Endothelial cell of umbilical vein (primary cell): ENCODE data around the gene NUDT5. TPM values are rescaled to one million over a fixed set of nuclear protein-coding genes. Genes with fewer than 3 reads are reported as not detected.

Experiments
- BruUV-seq: library from RNA; stranded (reverse); fragments of 400-500 nt; replicated peaks from 2 replicates; lab custom pipeline; 2021; lab: Mats Ljungman, UMichigan
- CTCF ChIA-PET: fragments of 300-600, 350-600 bp; sonication (Branson Sonifier 250); formaldehyde crosslinking; loops from one replicate; lab custom pipeline; 2021; ENCODE audit warnings: antibody characterized with exemption, inconsistent platforms; lab: Charles Lee
- POLR2A ChIA-PET: fragments of 300-600, 350-600 bp; sonication (Branson Sonifier 250); formaldehyde crosslinking; loops from one replicate; lab custom pipeline; 2021; ENCODE audit warnings: antibody characterized with exemption, inconsistent platforms; lab: Charles Lee
- DNase-seq: peaks from one replicate; pipeline ENCODE4 v3.0.0-alpha.2; 2011; ENCODE audit warnings: low read depth, low spot score
- FAIRE-seq: peaks from 2 replicates; lab custom pipeline; 2011; peaks lifted over from hg19 to GRCh38; lab: Jason Lieb, UNC
- H2AFZ ChIP-seq: 2 replicates; pipeline ENCODE4 v1.6.0; 2012; ENCODE audit warnings: low read depth, low read length, control low read depth, inconsistent platforms
- H3K27ac ChIP-seq: 2 replicates; pipeline ENCODE4 v1.5.1; 2011; ENCODE audit warnings: low read depth, mild to moderate bottlenecking, control low read depth, low read length, moderate library complexity; ENCODE audit not compliant: insufficient read depth
- H3K27me3 ChIP-seq, 2 experiments: 2 replicates each; pipeline versions ENCODE4 v1.6.0 to v1.6.1; 2011; ENCODE audit warnings: low read length in 2 of 2, mixed read lengths in 1 of 2; ENCODE audit not compliant: control insufficient read depth in 2 of 2, insufficient read depth in 2 of 2
- H3K36me3 ChIP-seq, 2 experiments: 2 replicates in 1 of 2; 3 replicates in 1 of 2; pipeline ENCODE4 v1.5.1; 2011; ENCODE audit warnings: low read length in 2 of 2, mild to moderate bottlenecking in 1 of 2, moderate library complexity in 1 of 2; ENCODE audit not compliant: control insufficient read depth in 2 of 2, insufficient read depth in 2 of 2; ENCODE audit errors: extremely low read depth in 1 of 2
- H3K4me1 ChIP-seq: 3 replicates; pipeline ENCODE4 v1.5.1; 2011; ENCODE audit warnings: mild to moderate bottlenecking, low read length; ENCODE audit not compliant: control insufficient read depth, insufficient read depth; ENCODE audit errors: extremely low read depth
- H3K4me2 ChIP-seq: 2 replicates; pipeline ENCODE4 v1.6.1; 2011; ENCODE audit warnings: low read length, control low read depth, mixed read lengths; ENCODE audit not compliant: insufficient read depth
- H3K4me3 ChIP-seq, 3 experiments: fragments of 200-600 bp in 1 of 3; sonication (generic), shearing (Covaris generic) in 1 of 3; replicated peaks in 1 of 3; 2 replicates each; pipeline ENCODE4 v1.5.1; 2011 to 2016; ENCODE audit warnings: control low read depth in 3 of 3, low read length in 3 of 3, mild to moderate bottlenecking in 2 of 3, inconsistent platforms in 1 of 3, low read depth in 1 of 3, moderate library complexity in 1 of 3; ENCODE audit not compliant: insufficient read depth in 1 of 3
- H3K79me2 ChIP-seq: 2 replicates; pipeline ENCODE4 v1.6.0; 2012; ENCODE audit warnings: low read length, inconsistent platforms; ENCODE audit not compliant: control insufficient read depth, insufficient read depth
- H3K9ac ChIP-seq: replicated peaks from 2 replicates; pipeline ENCODE3; 2011; ENCODE audit warnings: low read length, control low read depth; ENCODE audit not compliant: insufficient read depth; ENCODE audit errors: extremely low read depth
- H3K9me1 ChIP-seq: replicated peaks from 3 replicates; pipeline ENCODE4 v1.6.0; 2011; ENCODE audit warnings: mild to moderate bottlenecking, low read length; ENCODE audit not compliant: control insufficient read depth, insufficient read depth; ENCODE audit errors: extremely low read depth
- H3K9me3 ChIP-seq: replicated peaks from 2 replicates; pipeline ENCODE4 v1.5.1; 2012; ENCODE audit warnings: low read length, inconsistent platforms; ENCODE audit not compliant: control insufficient read depth, insufficient read depth
- H4K20me1 ChIP-seq: replicated peaks from 2 replicates; pipeline ENCODE3; 2011; ENCODE audit warnings: mild to moderate bottlenecking, low read length; ENCODE audit not compliant: control insufficient read depth, insufficient read depth; ENCODE audit errors: extremely low read depth
- CTCF ChIP-seq, 2 donors: IDR thresholded peaks; 1 replicate in 1 of 2; 2 replicates in 1 of 2; pipeline ENCODE4 v1.5.1; 2011; ENCODE audit warnings: low read length in 2 of 2, mild to moderate bottlenecking in 2 of 2, moderate library complexity in 2 of 2, control low read depth in 1 of 2, inconsistent platforms in 1 of 2, low read depth in 1 of 2; ENCODE audit not compliant: insufficient read depth in 1 of 2; ENCODE audit errors: extremely low read depth in 1 of 2
- EZH2 ChIP-seq: IDR thresholded peaks from 2 replicates; pipeline ENCODE4 v1.6.1; 2012; ENCODE audit warnings: borderline replicate concordance, low read depth, mild to moderate bottlenecking, moderate library complexity, low read length, inconsistent platforms; ENCODE audit not compliant: severe bottlenecking
- JUN ChIP-seq: IDR thresholded peaks from 2 replicates; pipeline ENCODE4 v1.6.1; 2011; ENCODE audit warnings: borderline replicate concordance, low read depth; ENCODE audit not compliant: insufficient read length, insufficient read depth
- dilution Hi-C: fragments of 300-500 bp; cut with MboI; formaldehyde crosslinking; loops from one replicate; pipeline ENCODE4 v1.15.0; 2019; ENCODE audit warnings: low sequenced_read_pairs; ENCODE audit not compliant: extremely low pct_ligation_motif_present
- intact Hi-C: fragments of 100-400 bp; cut with micrococcal nuclease; formaldehyde crosslinking; loops from one replicate; pipeline ENCODE4 v1.10.0; 2022
- polyA plus RNA-seq, 4 experiments: library from polyadenylated mRNA; depleted of rRNA in 3 of 4; stranded (reverse) in 3 of 4; unstranded in 1 of 4; fragments of >200 nt; gene quantifications; 2 replicates each; pipeline versions ENCODE4 v1.2.1 to v1.2.3, GENCODE V29; 2011 to 2012; ENCODE audit warnings: missing spikeins in 1 of 4
- total RNA-seq: library from RNA; stranded (reverse); gene quantifications from 2 replicates; pipeline ENCODE4 v1.2.3, GENCODE V29; 2021

NUDT5 gene
- total and polyA plus RNA-seq, 2 donors (not counting 3 experiments of a cell fraction or from before 2014, with no cell fraction given) = 81.8 to 87.8 TPM

DNA sequence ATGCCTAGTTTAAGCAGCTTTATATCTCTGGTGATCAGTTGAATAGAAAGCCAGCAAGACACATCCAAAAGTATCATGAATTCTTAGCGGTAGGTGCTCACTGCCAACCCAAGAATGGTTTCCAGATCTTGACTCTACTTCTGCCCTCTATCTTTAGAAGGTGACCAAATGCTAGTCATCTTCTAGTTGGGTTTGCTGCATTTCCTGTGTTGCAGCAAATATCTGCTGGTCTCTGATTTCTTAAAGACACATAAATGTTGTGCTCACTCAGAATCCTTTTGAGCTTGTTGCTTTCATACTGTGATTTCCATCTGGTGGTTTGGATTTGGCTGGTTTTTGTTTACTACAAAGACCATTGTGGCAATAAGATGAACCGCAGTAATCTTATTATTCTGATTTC, 2.5 kb upstream of the NUDT5 start:
- Histone ChIP-seq H3K4me3 (no peak overlapping the region), H3K4me1 (peaks cover 12% of the 10 kb centered on the region), H2AFZ (no peak overlapping the region), H3K9me1 (no peaks in the 10 kb centered on the region), H3K27me3 (no peaks in the 10 kb centered on the region), H3K9me3 (no peaks in the 10 kb centered on the region), H3K9ac (no peak overlapping the region), H3K27ac (no peak overlapping the region), H4K20me1 (no peaks in the 10 kb centered on the region), H3K36me3 (peaks cover 3 to 14% of the 10 kb centered on the region in 2 experiments), H3K79me2 (peaks cover 87% of the 10 kb centered on the region), H3K4me2 (peak overlapping the region; percentile 29)
- POLR2A ChIA-PET = no interaction called here
- intact Hi-C loops (loop anchor here (10.0 kb wide), 1 partner anchor 403 kb away; no protein-coding TSS in a partner anchor), dilution Hi-C loops (no loop called here)
- DNase-seq = no peak
- no peak for FAIRE-seq
- TF ChIP-seq CTCF (IDR thresholded peaks at IDR 0.05; ENCODE audit: extremely low read depth in 1 of 2, insufficient read depth in 1 of 2, low read depth in 1 of 2, low read length in 2 of 2) = no peak
- no peak for TF ChIP-seq EZH2
- CTCF ChIA-PET = interaction anchor here (1.6 to 1.7 kb wide), 2 partner anchors 16 to 30 kb away, joined by 3 to 8 read pairs; no protein-coding TSS in a partner anchor
- no TSS peak for BruUV-seq

GRCh38 chr10:12196531-12197211, 980 bp upstream of the NUDT5 start:
- peaks cover 3 to 5% of the 10 kb centered on the region in 2 experiments for H3K36me3 ChIP-seq

More at GRCh38 chr10:12196531-12197211, 980 bp upstream of the NUDT5 start:
- H3K27ac ChIP-seq = peak overlapping the region; percentile 78
- TF ChIP-seq JUN = no peak
- TSS peak; percentile 51 for BruUV-seq
- FAIRE-seq = no peak
- H3K9me3 ChIP-seq = no peaks in the 10 kb centered on the region
- H3K4me1 ChIP-seq = peaks cover 17% of the 10 kb centered on the region
- H3K9me1 ChIP-seq = no peaks in the 10 kb centered on the region
- H3K27me3 ChIP-seq = no peaks in the 10 kb centered on the region
- intact Hi-C loops (loop anchor here (10.0 kb wide), 1 partner anchor 402 kb away; no protein-coding TSS in a partner anchor), dilution Hi-C loops (no loop called here)
- peak overlapping the region; percentile 71 for H2AFZ ChIP-seq
- peak overlapping the region; percentile 89 for H3K4me2 ChIP-seq
- H3K79me2 ChIP-seq = peaks cover 85% of the 10 kb centered on the region
- H3K4me3 ChIP-seq = peak overlapping the region; percentile 72 to 95 (median 86)
- CTCF ChIA-PET = interaction anchor here (0.9 to 2.0 kb wide), 3 partner anchors 11 to 877 kb away, joined by 4 to 14 read pairs (median 7); no protein-coding TSS in a partner anchor
- no peak for DNase-seq
- POLR2A ChIA-PET = interaction anchor here (1.1 kb wide), 1 partner anchor 203 kb away, joined by 4 read pairs; no protein-coding TSS in a partner anchor
- H4K20me1 ChIP-seq = no peaks in the 10 kb centered on the region
- peak overlapping the region; percentile 89 for H3K9ac ChIP-seq
